Endothelial cell of umbilical vein (primary cell): ENCODE measurements around the gene MRGPRD. TPM values are rescaled to one million over a fixed set of nuclear protein-coding genes. Genes with fewer than 3 reads are reported as not detected.

Experiments used
- BruUV-seq: library from RNA; stranded (reverse); fragments of 400-500 nt; replicated peaks from 2 replicates; lab custom pipeline; 2021; lab: Mats Ljungman, UMichigan
- CTCF ChIA-PET: fragments of 300-600, 350-600 bp; sonication (Branson Sonifier 250); formaldehyde crosslinking; loops from one replicate; lab custom pipeline; 2021; ENCODE audit warnings: antibody characterized with exemption, inconsistent platforms; lab: Charles Lee
- POLR2A ChIA-PET: fragments of 300-600, 350-600 bp; sonication (Branson Sonifier 250); formaldehyde crosslinking; loops from one replicate; lab custom pipeline; 2021; ENCODE audit warnings: antibody characterized with exemption, inconsistent platforms; lab: Charles Lee
- DNase-seq: peaks from one replicate; pipeline ENCODE4 v3.0.0-alpha.2; 2011; ENCODE audit warnings: low read depth, low spot score
- FAIRE-seq: peaks from 2 replicates; lab custom pipeline; 2011; peaks lifted over from hg19 to GRCh38; lab: Jason Lieb, UNC
- H2AFZ ChIP-seq: 2 replicates; pipeline ENCODE4 v1.6.0; 2012; ENCODE audit warnings: low read depth, low read length, control low read depth, inconsistent platforms
- H3K27ac ChIP-seq: 2 replicates; pipeline ENCODE4 v1.5.1; 2011; ENCODE audit warnings: low read depth, mild to moderate bottlenecking, control low read depth, low read length, moderate library complexity; ENCODE audit not compliant: insufficient read depth
- H3K27me3 ChIP-seq, 2 experiments: 2 replicates each; pipeline versions ENCODE4 v1.6.0 to v1.6.1; 2011; ENCODE audit warnings: low read length in 2 of 2, mixed read lengths in 1 of 2; ENCODE audit not compliant: control insufficient read depth in 2 of 2, insufficient read depth in 2 of 2
- H3K36me3 ChIP-seq, 2 experiments: 2 replicates in 1 of 2; 3 replicates in 1 of 2; pipeline ENCODE4 v1.5.1; 2011; ENCODE audit warnings: low read length in 2 of 2, mild to moderate bottlenecking in 1 of 2, moderate library complexity in 1 of 2; ENCODE audit not compliant: control insufficient read depth in 2 of 2, insufficient read depth in 2 of 2; ENCODE audit errors: extremely low read depth in 1 of 2
- H3K4me1 ChIP-seq: 3 replicates; pipeline ENCODE4 v1.5.1; 2011; ENCODE audit warnings: mild to moderate bottlenecking, low read length; ENCODE audit not compliant: control insufficient read depth, insufficient read depth; ENCODE audit errors: extremely low read depth
- H3K4me2 ChIP-seq: 2 replicates; pipeline ENCODE4 v1.6.1; 2011; ENCODE audit warnings: low read length, control low read depth, mixed read lengths; ENCODE audit not compliant: insufficient read depth
- H3K4me3 ChIP-seq, 3 experiments: fragments of 200-600 bp in 1 of 3; sonication (generic), shearing (Covaris generic) in 1 of 3; replicated peaks in 1 of 3; 2 replicates each; pipeline ENCODE4 v1.5.1; 2011 to 2016; ENCODE audit warnings: control low read depth in 3 of 3, low read length in 3 of 3, mild to moderate bottlenecking in 2 of 3, inconsistent platforms in 1 of 3, low read depth in 1 of 3, moderate library complexity in 1 of 3; ENCODE audit not compliant: insufficient read depth in 1 of 3
- H3K79me2 ChIP-seq: 2 replicates; pipeline ENCODE4 v1.6.0; 2012; ENCODE audit warnings: low read length, inconsistent platforms; ENCODE audit not compliant: control insufficient read depth, insufficient read depth
- H3K9ac ChIP-seq: replicated peaks from 2 replicates; pipeline ENCODE3; 2011; ENCODE audit warnings: low read length, control low read depth; ENCODE audit not compliant: insufficient read depth; ENCODE audit errors: extremely low read depth
- H3K9me1 ChIP-seq: replicated peaks from 3 replicates; pipeline ENCODE4 v1.6.0; 2011; ENCODE audit warnings: mild to moderate bottlenecking, low read length; ENCODE audit not compliant: control insufficient read depth, insufficient read depth; ENCODE audit errors: extremely low read depth
- H3K9me3 ChIP-seq: replicated peaks from 2 replicates; pipeline ENCODE4 v1.5.1; 2012; ENCODE audit warnings: low read length, inconsistent platforms; ENCODE audit not compliant: control insufficient read depth, insufficient read depth
- H4K20me1 ChIP-seq: replicated peaks from 2 replicates; pipeline ENCODE3; 2011; ENCODE audit warnings: mild to moderate bottlenecking, low read length; ENCODE audit not compliant: control insufficient read depth, insufficient read depth; ENCODE audit errors: extremely low read depth
- EZH2 ChIP-seq: IDR thresholded peaks from 2 replicates; pipeline ENCODE4 v1.6.1; 2012; ENCODE audit warnings: borderline replicate concordance, low read depth, mild to moderate bottlenecking, moderate library complexity, low read length, inconsistent platforms; ENCODE audit not compliant: severe bottlenecking
- FOS ChIP-seq: IDR thresholded peaks from 2 replicates; pipeline ENCODE4 v1.6.1; 2011; ENCODE audit warnings: mild to moderate bottlenecking, low read length, moderate library complexity, borderline replicate concordance; ENCODE audit not compliant: insufficient read depth
- GATA2 ChIP-seq: IDR thresholded peaks from 2 replicates; pipeline ENCODE4 v1.7.0; 2011; ENCODE audit warnings: low read depth, mild to moderate bottlenecking, moderate library complexity, mixed read lengths, low read length; ENCODE audit not compliant: insufficient read length, insufficient read depth
- JUN ChIP-seq: IDR thresholded peaks from 2 replicates; pipeline ENCODE4 v1.6.1; 2011; ENCODE audit warnings: borderline replicate concordance, low read depth; ENCODE audit not compliant: insufficient read length, insufficient read depth
- MYC ChIP-seq: IDR thresholded peaks from one replicate; pipeline ENCODE4 v1.6.1; 2011; ENCODE audit warnings: mild to moderate bottlenecking, low read depth, low read length
- POLR2A ChIP-seq: IDR thresholded peaks from 2 replicates; pipeline ENCODE4 v1.6.1; 2012; ENCODE audit warnings: low read depth, mild to moderate bottlenecking, control low read depth, low read length
- POLR2AphosphoS5 ChIP-seq: IDR thresholded peaks from 2 replicates; pipeline ENCODE4 v1.6.1; 2012; ENCODE audit warnings: low read depth, mild to moderate bottlenecking, control low read depth, low read length, moderate library complexity; ENCODE audit not compliant: insufficient read depth
- dilution Hi-C: fragments of 300-500 bp; cut with MboI; formaldehyde crosslinking; loops from one replicate; pipeline ENCODE4 v1.15.0; 2019; ENCODE audit warnings: low sequenced_read_pairs; ENCODE audit not compliant: extremely low pct_ligation_motif_present
- intact Hi-C: fragments of 100-400 bp; cut with micrococcal nuclease; formaldehyde crosslinking; loops from one replicate; pipeline ENCODE4 v1.10.0; 2022
- polyA plus RNA-seq, 4 experiments: library from polyadenylated mRNA; depleted of rRNA in 3 of 4; stranded (reverse) in 3 of 4; unstranded in 1 of 4; fragments of >200 nt; gene quantifications; 2 replicates each; pipeline versions ENCODE4 v1.2.1 to v1.2.3, GENCODE V29; 2011 to 2012; ENCODE audit warnings: missing spikeins in 1 of 4
- total RNA-seq: library from RNA; stranded (reverse); gene quantifications from 2 replicates; pipeline ENCODE4 v1.2.3, GENCODE V29; 2021
- TF ChIP-seq, protein P1 (sequence below): IDR thresholded peaks from 2 replicates; pipeline ENCODE4 v1.6.1; 2011; ENCODE audit not compliant: insufficient read depth, insufficient read length
- TF ChIP-seq, protein P2 (sequence below), 2 donors: IDR thresholded peaks; 1 replicate in 1 of 2; 2 replicates in 1 of 2; pipeline ENCODE4 v1.5.1; 2011; ENCODE audit warnings: low read length in 2 of 2, mild to moderate bottlenecking in 2 of 2, moderate library complexity in 2 of 2, control low read depth in 1 of 2, inconsistent platforms in 1 of 2, low read depth in 1 of 2; ENCODE audit not compliant: insufficient read depth in 1 of 2; ENCODE audit errors: extremely low read depth in 1 of 2

MRGPRD gene
- total and polyA plus RNA-seq, 2 donors (not counting 3 experiments of a cell fraction or from before 2014, with no cell fraction given): not detected

DNA sequence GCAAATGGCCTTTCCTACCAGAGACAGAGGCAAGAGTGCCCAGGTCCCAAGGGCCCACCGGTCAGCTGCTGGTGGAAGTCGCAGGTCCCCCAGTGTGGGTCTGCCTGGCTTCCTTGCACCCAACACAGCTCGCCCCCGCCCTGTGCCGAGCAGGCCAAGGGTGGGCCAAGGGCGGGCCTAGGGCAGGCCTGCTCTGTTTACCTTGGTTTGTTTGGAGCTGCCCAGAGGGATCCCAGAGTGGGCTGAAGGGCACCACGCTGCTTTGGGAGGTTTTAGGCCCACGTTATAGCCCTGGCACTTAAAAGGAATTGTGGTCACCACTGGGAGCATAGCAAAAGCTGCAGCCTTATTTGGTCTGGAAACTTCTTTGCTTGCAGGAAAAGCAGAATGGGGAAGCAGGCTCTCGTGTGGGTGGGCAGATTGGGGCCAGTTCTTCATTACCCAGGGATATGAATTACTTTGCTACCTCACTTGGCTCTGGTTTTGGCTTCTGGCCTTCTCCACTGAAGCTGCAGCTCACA, 38.0 kb downstream of the MRGPRD start:
- Histone ChIP-seq H3K27me3 (no peaks in the 10 kb centered on the region), H3K27ac (no peak overlapping the region), H3K36me3 (peaks cover 3 to 15% of the 10 kb centered on the region in 2 experiments), H3K9ac (no peak overlapping the region), H3K4me2 (no peak overlapping the region), H4K20me1 (no peaks in the 10 kb centered on the region), H3K9me3 (no peaks in the 10 kb centered on the region), H3K9me1 (no peaks in the 10 kb centered on the region), H3K4me1 (no peaks in the 10 kb centered on the region), H3K4me3 (no peak overlapping the region), H2AFZ (no peak overlapping the region), H3K79me2 (no peaks in the 10 kb centered on the region)
- FAIRE-seq: no peak
- no peak for TF ChIP-seq MYC
- intact Hi-C loops (no loop called here), dilution Hi-C loops (no loop called here)
- DNase-seq: no peak
- no TSS peak for BruUV-seq
- POLR2A ChIA-PET: no interaction called here
- CTCF ChIA-PET: interaction anchor here (0.7 kb wide), 1 partner anchor 9 kb away, joined by 3 read pairs; no protein-coding TSS in a partner anchor

DNA sequence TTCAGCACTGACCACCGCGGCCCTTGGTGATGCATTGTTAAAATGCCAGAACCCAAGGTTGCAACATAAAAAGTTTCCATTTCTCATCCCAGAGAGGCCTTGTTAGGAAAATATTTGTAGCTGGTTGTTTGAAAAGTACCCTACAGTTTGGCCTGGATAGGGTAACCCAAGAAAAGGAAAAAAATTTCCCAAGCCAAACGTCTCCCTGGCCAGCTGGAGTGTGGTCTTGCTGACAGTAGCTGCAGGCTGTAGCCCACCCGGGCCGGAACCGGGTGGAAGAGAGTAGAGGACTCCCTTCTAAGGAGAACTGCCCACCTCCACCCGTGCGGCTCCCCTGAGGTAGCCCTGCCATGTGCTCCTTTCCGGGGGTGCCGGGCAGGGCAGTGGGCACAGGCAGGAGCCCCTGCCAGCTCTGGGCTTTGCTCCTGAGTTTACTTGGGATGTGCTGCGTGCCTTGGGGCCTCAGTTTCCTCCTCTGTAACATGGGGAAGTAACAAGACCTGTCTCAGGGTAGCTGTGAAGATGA, 38.6 kb downstream of the MRGPRD start:
- no TSS peak for BruUV-seq
- Histone ChIP-seq H3K9ac (no peak overlapping the region), H3K9me1 (no peaks in the 10 kb centered on the region), H3K36me3 (peaks cover 3 to 21% of the 10 kb centered on the region in 2 experiments), H2AFZ (no peak overlapping the region), H3K4me3 (no peak overlapping the region), H3K4me1 (no peaks in the 10 kb centered on the region), H3K79me2 (no peaks in the 10 kb centered on the region), H3K27ac (no peak overlapping the region), H3K9me3 (no peaks in the 10 kb centered on the region), H3K27me3 (no peaks in the 10 kb centered on the region), H3K4me2 (no peak overlapping the region), H4K20me1 (no peaks in the 10 kb centered on the region)
- intact Hi-C loops (no loop called here), dilution Hi-C loops (no loop called here)
- TF ChIP-seq MYC: no peak
- TF ChIP-seq, protein P1, sequence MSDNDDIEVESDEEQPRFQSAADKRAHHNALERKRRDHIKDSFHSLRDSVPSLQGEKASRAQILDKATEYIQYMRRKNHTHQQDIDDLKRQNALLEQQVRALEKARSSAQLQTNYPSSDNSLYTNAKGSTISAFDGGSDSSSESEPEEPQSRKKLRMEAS: no peak
- no peak for TF ChIP-seq JUN
- TF ChIP-seq GATA2: no peak
- no peak for TF ChIP-seq EZH2
- TF ChIP-seq, protein P2, sequence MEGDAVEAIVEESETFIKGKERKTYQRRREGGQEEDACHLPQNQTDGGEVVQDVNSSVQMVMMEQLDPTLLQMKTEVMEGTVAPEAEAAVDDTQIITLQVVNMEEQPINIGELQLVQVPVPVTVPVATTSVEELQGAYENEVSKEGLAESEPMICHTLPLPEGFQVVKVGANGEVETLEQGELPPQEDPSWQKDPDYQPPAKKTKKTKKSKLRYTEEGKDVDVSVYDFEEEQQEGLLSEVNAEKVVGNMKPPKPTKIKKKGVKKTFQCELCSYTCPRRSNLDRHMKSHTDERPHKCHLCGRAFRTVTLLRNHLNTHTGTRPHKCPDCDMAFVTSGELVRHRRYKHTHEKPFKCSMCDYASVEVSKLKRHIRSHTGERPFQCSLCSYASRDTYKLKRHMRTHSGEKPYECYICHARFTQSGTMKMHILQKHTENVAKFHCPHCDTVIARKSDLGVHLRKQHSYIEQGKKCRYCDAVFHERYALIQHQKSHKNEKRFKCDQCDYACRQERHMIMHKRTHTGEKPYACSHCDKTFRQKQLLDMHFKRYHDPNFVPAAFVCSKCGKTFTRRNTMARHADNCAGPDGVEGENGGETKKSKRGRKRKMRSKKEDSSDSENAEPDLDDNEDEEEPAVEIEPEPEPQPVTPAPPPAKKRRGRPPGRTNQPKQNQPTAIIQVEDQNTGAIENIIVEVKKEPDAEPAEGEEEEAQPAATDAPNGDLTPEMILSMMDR (IDR thresholded peaks at IDR 0.05; ENCODE audit: extremely low read depth in 1 of 2, insufficient read depth in 1 of 2, low read depth in 1 of 2, low read length in 2 of 2): no peak
- TF ChIP-seq FOS: no peak
- no peak for TF ChIP-seq POLR2AphosphoS5
- no peak for TF ChIP-seq POLR2A
- DNase-seq (no peak), FAIRE-seq (no peak)
- POLR2A ChIA-PET: no interaction called here
- CTCF ChIA-PET: interaction anchor here (1.2 kb wide), 1 partner anchor 15 kb away, joined by 3 read pairs; no protein-coding TSS in a partner anchor
